CD4-positive, alpha-beta T cell treated with Interleukin-12 subunit alpha and Interleukin-12 subunit beta, for 1 hour (primary cell): ENCODE data around the gene COMMD1.
"Not testable (repeated sequence)": the region's sequence is repeated elsewhere in the genome, so short reads cannot be mapped to it uniquely, and the experiment has no call there.

Source experiments
- DNase-seq: peaks from one replicate; pipeline ENCODE4 v3.0.0-alpha.2; 2020

The COMMD1 gene

DNA sequence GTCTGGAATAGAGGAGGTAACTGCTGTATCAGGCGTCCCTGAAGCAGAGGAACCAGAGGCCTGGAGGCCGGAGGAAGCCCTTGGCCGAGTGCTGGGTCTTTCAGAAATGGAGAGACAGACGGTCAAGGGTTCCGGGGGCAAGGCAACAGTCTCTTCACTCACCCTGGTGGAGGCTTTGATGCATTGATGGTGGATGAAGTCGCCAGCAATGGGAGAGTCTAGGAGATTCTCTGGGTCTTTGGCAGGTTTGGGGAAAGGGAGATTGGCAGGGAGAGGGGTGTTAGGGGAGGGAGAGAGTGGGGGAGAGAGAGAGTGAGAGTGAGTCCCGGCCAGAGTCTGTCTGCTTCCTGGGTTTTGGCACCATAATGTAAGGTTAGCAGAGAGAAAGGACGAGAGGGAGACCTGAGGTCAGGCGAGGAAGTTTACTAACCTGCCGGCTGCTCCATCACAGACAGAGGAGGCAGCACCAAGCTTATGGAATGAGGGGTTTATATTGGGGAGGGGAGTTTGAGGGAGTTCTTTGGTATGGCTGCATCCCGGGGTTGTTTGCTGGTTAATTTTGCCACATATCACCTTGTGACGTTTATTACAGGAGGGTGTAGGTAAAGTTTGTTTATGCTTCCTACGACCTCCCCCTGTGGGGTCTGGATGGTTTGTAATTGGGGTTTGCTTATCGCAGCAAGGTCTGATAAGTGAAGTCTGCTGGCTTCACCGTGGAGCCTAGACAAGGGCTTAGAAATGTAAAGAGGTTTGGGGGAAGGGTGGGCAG lies 19.6 kb downstream of the COMMD1 start:
- DNase-seq: no peak

DNA sequence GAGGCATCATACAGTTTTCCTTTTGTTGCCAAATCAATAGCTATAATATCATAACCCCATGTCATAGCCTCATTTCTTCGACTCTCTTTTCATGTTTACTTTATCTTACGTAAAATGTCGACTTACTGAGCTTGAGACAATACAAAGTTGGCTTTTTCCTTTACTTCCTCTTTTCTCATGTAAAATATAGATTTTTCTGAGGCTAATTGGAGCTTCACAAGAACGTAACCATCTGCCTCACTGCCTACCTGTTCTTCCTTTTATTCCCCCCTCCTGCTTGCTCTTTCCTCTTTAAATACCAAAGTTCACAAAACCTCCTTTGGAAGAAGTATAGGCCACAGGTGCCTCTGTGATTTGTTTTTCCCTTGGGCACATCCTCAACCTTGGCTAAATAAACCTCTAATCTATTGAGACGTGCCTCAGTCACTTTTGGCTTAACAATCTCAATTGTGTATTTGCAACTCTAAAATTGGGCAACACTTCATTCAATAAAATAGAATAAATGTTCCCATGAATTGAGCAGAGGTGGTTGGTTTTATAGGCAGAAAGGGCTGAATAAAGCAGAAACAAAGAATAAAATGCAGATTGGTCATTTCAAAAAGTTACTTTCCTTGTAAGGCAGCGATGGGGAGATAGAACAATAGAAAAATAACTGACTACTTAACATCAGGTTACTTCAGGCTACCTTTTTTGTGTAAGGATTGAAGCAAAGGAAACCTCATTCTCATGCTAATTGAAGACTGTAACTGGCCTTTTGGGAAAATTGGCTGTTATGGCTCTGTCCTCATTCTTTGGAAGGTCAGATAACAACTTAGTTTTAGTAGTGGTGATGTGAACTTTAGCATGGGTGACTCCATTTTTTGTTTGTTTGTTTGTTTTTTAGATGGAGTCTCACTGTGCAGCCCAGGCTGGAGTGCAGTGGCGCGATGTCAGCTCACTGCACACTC lies 21.3 kb downstream of the COMMD1 start:
- DNase-seq: no peak

DNA sequence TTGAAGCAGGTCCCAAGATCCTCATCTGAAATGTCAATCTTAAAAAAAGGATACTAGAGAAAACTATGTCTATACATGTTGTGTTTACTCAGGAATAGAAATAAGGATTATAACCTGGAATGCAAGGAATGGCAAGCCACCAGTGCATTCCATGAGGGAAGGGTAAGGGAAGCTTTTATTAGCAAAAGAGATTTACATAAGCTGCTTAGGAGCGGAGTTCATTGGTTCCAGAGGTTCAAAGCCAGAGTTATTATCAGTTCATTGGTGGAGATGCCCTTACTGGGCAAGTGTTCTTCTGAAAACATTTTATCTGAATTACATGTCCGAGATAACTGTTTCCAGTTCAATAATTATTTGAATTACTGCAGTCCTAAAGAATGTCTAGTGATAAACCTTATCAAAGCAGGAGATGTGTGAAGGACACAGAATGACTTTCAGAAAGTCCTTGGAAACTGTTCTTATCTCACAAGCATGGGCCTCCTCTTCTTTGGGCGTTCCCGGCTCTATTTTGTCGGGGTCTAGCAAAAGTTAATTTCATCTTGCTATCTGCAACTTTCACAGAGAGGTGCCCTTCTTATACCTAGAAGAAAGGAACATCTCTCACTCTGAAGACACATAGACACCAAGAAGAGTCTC lies 23.5 kb downstream of the COMMD1 start:
- DNase-seq: no peak

DNA sequence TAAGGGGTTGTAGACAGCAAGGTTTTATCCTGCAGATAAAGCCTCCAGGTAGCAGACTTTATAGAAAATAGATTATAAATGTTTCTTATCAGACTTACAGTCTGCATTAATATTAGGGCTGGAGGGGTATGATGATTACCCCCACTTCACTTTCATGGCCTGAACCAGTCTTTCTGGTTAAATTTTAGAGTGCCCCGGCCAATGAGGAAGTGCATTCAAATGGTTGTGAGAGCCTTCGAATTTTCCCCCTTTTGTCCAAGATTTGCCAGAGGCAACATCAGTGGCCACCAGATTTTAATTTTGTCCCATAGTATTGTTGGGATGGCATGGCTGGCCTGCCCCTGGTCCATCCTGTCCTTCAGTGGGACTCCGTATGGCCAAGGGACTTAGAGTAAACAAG lies 31.6 kb downstream of the COMMD1 start:
- no peak for DNase-seq

DNA sequence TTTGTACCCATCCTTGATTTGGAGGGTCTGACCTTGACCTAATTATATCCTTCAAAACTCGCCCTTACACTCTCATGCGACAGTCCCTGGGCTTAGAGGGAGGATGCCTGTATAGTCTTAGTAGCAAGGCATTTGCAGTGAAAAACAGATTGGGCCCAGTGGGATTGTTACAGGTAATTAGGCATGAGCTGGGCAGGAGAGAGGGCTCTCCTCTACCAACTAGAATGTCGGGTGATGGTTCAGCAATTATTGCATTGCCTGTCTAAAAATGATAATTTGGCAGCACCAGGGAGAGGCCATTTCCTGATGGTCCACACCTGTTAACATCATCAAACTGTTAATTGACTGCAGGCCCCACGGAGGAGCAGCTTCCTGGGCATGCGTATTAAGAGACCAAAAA lies 32.4 kb downstream of the COMMD1 start:
- DNase-seq: no peak

DNA sequence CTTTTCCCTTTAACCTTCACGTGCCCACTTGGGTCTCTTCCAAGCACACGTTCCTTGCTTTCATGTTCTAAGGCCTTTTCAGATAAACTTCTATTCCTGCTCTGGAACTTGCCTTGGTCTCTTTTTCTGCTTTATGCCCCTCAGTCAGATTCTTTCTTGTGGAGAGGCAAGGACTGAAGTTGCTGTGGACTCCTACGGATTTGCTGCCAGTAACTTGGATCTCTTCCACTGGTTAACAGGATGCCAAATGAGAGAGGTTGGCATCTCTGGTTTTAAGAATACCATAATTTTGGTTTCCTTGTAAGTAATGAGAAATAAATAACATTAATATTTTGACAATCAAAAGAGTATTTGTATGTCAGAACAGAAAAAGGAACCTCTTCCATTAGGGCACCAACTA lies 33.0 kb downstream of the COMMD1 start:
- no peak for DNase-seq

DNA sequence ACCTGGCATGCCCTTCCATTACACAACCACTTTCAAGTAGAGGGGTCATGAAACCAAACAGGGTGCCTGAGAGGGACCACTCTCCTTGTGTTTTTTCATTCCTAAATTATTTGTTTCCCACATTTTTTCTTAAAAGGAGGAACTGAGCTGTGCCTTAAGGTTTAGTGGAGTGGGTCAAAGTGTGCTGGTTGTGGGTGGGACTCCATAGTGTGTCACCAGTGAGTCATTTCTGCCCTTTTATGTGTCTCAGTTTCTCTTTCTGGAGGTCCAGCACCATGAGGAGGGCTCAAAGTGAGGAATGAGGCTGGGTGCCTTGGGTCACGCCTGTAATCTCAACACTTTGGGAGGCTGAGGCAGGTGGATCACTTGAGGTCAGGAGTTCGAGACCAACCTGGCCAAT lies 37.8 kb downstream of the COMMD1 start:
- DNase-seq: no peak

GRCh38 chr2:61946666-61947065 lies 41.2 kb downstream of the COMMD1 start:
- DNase-seq: no peak

DNA sequence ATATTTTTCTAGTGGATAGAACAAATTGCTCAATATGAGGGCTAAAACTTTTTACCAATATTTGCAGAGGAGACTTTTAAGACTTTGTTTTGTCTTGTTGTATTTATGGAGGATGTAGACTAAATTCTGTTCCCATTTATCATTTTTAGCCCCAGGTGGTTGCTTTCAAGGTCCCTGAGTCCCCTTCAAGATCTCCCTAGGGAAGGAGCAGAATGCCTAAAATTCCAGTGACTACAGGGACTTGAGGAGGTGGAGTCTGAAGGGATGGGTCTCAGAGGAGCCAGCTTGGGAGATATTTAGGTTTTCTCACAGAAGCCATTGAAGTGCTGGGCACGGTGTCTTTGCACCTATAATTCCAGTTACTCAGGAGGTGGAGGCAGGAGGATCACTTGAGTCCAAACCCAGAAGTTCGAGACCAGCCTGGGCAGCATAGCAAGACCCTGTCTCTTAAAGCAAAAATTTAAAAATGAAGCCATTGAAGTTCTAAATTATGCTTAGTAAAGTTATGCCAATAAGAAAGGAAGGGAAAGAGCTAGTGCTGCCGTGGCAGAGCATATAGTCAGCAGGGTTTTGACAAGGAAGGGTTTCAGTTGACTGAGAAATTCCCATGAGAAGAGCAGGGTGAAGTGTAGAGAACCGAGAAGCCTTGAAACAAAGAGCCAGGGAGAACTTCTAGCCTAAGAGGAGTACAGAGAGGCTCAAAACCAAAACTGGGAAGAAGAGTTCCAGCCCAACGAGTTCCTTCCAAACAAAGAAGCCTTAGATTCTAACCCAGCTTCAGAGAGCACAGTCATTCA lies 43.4 kb downstream of the COMMD1 start:
- no peak for DNase-seq

- DNase-seq: no peak
Observed at GRCh38 chr2:61949458-61949713, 43.9 kb downstream of the COMMD1 start.

- no peak for DNase-seq
Observed at GRCh38 chr2:61949714-61950560, 44.5 kb downstream of the COMMD1 start.

DNA sequence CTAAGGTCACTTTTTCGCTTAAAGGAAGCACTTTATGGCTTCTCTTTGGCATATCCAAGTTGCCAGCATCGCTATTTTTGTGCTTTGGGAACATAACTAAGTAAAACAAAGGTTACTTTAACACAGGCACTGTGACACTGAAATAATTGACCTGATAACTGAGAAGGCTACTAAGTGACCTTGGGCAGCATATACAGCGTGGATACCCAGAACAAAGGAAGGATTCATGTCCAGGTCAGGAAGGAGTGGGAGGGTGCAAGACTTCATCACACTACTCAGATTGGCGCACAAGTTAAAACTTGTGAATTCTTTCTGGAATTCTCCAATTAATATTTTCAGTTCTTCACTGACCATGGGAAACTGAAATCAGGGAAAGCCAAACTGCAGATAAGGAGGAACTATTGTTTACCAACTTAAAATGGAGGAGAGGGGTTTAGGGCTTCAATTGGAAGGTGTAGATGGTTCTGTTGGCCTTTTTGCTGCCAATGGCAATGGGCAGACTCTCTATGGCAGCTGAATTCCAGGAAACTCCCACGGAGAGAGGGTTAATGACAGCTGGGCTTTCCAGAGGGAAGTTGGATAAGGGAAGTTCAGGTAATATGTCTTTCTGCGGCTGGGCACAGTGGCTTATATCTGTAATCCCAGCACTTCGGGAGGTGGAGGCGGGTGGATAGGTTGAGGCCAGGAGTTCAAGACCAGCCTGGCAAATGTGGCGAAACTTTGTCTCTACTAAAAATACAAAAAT lies 45.3 kb downstream of the COMMD1 start:
- no peak for DNase-seq

DNA sequence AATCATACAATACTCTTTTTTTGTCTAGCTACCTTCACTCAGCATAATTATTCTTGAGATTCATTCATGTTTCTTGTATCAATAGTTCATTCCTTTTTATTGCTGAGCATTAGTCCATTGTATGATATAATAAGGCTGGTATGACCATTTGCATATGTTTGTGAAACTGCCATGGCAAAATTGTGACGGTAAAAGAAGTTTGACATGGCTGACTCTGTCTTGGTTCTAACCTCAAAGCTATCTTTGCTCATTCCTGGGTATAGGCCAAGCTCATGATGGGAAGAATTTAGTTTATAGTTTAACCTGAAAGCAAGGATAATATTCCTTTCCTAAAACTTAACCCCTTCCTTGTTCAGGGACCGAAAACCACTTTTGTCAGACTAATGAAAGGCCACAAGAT lies 46.4 kb downstream of the COMMD1 start:
- DNase-seq: no peak

DNA sequence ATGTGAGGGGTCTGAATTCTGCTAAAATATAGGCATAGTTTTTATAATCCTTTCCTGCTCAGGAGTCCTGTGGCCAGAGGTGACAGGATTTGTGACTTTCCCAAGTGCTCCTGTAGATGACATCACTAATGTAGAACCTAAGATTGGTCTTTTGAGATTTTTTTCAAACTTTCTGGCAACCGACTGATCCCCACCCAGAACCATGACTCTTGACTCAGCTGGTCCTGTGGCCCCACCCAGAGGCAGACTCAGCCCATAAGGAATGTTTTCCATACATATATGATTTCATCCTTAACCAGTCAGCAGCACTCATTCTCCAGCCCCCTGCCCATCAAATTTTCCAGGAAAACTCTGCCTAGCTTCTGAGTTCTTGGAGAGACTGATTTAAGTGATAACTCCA lies 46.8 kb downstream of the COMMD1 start:
- DNase-seq: no peak

DNA sequence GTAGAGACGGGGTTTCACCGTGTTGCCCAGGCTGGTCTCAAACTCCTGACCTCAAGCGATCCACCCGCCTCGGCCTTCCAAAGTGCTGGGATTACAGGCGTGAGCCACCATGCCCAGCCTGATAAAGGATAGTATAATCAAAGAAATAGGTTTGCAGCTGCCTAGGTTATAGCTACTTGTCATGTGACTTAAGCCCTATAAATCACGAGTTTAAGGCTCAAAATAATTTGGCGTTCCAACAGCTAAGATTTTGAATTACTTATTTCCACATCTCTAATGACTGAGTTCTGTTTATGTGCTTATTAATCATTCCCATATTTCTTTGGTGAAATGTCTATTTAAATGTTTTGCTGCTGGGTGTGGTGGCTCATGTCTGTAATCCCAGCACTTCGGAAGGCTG lies 49.4 kb downstream of the COMMD1 start:
- DNase-seq: not testable (repeated sequence)

GRCh38 chr2:61959381-61960293 lies 54.2 kb downstream of the COMMD1 start:
- DNase-seq: no peak

DNA sequence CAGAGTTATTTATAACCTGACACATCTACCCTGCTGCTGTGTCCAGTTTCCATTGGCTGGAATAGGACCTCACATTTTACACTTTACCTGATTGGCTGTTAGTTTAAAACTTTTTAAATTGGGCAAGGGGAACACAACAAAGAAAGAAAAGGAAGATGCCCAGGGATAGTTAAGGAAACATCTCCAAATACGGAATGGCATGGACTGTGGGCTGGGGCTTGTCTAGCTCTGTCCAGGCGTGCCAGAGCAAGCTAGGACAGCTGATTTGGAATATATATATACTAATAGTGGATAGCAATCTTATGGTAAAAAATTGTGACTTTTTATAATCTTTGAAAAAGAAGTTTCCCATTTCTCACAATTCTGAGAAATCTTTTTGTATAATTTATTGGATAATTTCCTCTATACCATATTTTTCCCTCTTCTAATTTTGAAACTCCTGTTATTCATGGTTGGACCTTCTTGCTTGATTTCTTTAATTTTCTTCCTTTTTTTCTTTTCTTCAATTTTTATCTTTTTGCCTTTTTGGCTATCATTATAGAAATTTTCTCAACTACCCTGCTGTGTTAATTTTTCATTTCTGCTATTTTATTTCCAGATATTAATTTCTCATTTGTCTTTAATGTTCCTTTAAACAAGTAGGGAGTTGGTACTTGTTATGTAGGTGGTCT lies 55.9 kb downstream of the COMMD1 start:
- no peak for DNase-seq

- no peak for DNase-seq
Observed at GRCh38 chr2:61962095-61962984, 56.9 kb downstream of the COMMD1 start.
